Measurements from ENCODE around the gene BPTF.
"Not testable (repeated sequence)": the region's sequence is repeated elsewhere in the genome, so short reads cannot be mapped to it uniquely, and the experiment has no call there.

BPTF gene

DNA sequence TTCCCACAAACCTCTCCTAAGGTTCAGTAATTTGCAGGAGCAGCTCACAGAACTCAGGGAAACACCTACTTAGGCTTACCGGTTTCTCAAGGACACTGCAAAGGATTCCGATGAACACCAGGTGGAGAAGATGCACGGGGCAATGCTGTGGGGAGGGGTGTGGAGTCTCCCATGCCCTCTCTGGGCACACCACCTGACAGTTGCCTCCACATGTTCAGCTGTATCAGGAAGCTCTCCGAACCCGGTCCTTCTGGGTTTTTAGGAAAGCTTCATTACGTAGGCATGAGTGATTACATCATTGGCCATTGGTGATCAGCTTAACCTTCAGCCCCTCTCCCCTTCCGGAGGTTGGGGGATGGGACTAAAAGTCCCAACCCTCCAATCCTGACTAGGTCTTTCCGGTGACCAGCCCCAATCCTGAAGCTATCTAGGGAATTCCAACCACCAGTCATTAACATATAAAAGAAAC lies 149.3 kb downstream of the BPTF start:
- DNase-seq: no peak

- DNase-seq: not testable (repeated sequence)
These were observed 151.0 kb downstream of the BPTF start for GRCh38 chr17:67976306-67976705.

- DNase-seq: no peak
These were observed 155.2 kb downstream of the BPTF start for GRCh38 chr17:67980456-67980855.

GRCh38 chr17:67980883-67981282 lies 155.6 kb downstream of the BPTF start:
- DNase-seq: not testable (repeated sequence)

GRCh38 chr17:67982034-67982640 lies 156.8 kb downstream of the BPTF start:
- DNase-seq: no peak

GRCh38 chr17:67982686-67983382 lies 157.5 kb downstream of the BPTF start:
- no peak for DNase-seq

DNA sequence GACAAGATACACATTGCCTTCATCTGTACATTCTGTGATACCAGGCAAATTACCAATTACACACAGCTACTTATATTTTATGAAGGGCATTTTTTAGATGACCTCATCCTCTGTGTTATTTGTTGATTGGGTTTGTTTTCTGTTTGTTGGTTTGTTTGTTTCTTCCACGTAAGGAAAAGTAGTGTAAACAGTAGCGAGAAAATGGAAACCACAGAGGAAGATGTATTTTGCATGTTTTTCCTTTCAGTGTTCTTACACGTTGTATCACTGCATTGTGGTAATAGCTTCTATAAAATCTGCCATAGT lies 158.0 kb downstream of the BPTF start:
- no peak for DNase-seq

DNA sequence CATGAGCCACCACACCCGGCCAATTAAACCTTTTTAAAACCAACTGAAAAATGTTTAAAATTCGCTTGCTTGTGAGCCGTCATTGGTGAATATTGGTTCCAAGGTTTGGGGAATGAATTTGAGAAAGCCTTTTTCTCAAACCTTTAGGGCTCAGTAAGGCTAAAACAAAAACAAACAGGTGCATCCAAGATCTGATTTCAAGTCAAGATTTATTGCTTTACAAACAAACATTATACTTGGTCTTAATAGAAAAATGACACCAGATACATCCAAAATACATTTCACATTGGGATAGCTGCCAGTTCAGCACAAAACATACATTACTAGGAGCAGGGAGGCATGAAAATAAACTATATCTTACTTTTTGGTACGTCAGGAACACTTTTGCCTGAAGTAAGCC lies 165.6 kb downstream of the BPTF start:
- no peak for DNase-seq

- peak; percentile 8 for DNase-seq
These were observed 167.3 kb downstream of the BPTF start for GRCh38 chr17:67992548-67993152.

DNA sequence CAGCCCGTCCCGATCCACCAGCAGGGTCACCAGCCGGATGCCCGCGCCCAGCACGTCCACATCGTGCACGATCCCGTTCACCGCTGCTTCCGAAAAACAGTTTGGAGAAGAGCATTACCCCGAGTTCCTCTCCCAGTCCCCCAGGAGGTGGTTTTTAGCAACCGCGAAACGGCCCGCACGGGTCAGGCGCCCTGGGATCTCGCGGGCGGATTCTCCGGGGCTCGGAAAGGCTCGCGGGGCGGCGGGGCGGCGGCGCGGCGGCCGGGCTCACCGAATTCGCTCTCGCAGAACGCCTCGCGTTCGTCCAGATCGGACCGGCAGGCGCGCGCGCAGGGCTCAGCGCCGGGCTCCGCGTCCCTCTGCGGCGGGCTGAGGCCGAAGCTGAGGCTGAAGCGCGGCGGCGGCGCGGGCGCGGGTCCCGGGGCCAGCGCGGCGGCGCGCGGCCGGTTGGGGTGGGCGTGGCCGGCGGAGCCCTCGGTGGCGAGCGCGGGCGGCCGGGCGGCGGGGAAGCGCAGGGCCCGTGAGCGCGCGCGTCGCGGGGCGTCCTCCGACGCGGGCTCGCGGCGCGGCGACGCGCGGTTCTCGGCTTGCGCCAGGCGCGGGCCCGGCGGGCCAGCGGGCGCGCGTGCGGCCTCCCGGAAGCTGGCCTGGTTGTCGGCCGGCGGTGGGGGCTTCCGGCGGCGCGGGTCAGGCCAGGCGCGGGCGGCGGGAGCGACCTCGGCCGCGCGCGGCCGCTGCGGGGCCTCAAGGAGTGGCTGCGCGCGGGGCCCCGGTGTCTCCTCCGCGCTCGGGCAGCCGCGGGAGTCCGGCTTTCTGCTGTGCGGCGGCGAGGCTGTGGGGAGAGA lies 168.1 kb downstream of the BPTF start:
- DNase-seq: peak; percentile 77

DNA sequence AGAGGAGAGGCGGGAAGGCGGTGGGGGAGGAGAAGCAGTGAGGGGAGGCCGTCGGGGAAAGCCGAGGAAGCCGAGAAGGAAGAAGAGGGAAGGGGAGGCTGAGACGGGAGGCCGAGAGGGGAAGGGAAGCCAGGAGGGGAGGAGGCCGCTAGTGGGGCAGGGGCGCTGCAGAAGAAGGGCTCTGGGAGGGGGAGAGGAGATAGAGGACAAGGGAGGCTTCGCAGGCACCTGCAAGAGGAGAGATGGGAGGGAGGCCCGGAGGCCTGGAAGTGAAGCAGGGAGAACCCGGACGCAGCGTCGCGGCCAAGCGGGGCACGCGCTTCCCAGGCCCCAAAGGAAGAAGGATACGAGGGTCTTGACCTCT lies 168.7 kb downstream of the BPTF start:
- no peak for DNase-seq

- no peak for DNase-seq
These were observed 169.7 kb downstream of the BPTF start for GRCh38 chr17:67994817-67995569.

- DNase-seq: peak; percentile 23
These were observed 170.4 kb downstream of the BPTF start for GRCh38 chr17:67995570-67996263.

DNA sequence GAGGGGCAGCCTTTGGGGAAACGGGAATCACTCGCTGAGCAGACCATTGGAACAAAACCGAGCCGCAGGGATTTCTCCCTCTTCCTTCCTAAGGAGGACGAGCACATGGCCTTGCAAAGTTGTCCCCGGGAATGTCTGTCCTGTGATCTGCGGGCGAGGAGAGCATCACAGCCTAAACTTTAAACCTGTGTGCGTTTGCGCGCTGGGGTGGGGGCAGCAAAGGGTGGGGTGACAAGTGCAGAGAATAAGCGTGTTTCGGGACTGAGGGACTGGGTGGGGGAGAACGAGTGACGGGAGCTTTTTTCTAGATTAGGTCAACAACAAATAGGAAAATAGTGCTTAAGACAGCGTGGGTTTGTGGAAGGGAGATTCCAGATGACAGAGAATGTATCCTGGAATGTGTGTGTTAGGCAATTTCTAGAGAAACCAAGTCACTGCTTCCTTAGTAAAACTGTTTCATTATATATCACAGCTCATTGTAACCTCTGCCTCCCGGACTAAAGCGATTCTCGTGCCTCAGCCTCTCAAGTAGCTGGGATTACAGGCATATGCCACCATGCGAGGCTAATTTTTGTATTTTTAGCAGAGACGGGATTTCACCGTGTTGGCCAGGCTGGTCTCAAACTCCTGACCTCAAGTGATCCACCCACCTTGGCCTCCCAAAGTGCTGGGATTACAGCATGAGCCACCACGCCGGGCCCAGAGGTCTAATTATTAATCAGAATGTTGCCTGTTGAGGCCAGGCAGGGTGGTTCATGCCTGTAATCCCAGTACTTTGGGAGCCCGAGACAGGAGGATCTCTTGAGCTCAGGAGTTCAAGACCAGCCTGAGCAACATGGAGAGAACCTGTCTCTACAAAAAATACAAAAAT lies 171.2 kb downstream of the BPTF start, which contains the start of gene C17orf58:
C17orf58 (minus strand) TSS at position 169 of the 871 bp plus-strand sequence. CDS start 271 bp downstream, outside the sequence.
- peak; percentile 55 for DNase-seq

DNA sequence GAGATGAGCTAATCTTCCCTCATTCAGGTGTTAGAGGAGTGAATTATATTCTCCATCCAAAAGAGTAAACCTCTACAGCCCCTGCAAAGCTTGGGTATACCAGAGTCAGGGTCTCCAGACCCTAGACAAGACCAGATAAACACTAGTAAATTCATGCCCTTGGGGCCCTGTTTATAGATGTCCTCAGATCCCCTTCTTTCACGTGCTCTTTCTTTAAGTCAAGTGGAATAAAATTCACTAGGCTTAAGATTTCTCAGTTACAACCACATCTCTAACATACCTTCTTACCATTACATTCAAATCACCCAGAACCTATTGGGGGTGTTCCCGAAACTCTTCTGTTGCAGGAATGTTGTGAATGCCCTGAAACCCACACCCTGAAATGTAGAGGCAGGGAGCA lies 173.2 kb downstream of the BPTF start:
- DNase-seq: no peak

GRCh38 chr17:67999291-67999911 lies 174.1 kb downstream of the BPTF start:
- no peak for DNase-seq

DNA sequence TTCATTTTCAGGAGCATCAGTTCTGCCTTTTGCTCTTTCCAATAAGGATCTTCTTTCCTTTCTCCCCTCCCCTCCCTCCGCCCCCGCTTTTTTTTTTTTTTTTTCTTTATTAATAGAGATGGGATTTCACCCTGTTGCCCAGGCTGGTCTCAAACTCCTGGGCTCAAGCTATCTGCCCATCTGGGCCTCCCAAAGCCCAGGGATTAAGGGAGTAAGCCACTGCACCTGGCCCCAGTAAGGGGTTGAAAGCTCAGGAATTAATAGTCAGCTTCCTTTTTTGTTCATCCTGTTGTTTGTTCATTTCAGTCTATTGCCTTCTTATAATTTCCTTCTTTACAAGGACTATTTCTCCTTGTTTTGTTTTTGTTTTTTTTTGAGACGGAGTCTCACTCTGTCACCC lies 178.9 kb downstream of the BPTF start:
- no peak for DNase-seq

DNA sequence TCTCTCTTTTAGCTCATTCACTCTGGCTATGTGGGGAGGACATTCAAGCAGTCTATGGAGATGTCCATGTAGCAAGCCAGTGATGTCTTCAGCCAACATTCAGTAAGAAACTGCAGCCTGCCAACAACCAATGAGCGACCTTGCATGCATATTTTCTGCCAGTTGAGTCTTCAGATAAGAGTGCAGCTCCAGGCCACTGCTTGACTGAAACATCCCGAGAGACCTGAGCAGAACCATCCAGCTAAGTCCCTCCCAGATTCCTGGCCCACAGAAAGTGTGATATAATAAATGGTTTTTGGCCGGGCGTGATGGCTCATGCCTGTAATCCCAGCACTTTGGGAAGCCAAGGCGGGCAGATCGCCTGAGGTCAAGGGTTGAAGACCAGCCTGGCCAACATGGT lies 181.5 kb downstream of the BPTF start:
- no peak for DNase-seq

GRCh38 chr17:68011199-68011665 lies 185.9 kb downstream of the BPTF start:
- DNase-seq: peak; percentile 79

- no peak for DNase-seq
These were observed 188.1 kb downstream of the BPTF start for GRCh38 chr17:68013385-68013784.

All from activated CD4-positive, alpha-beta T cell treated with anti-CD3 and anti-CD28 coated beads for 48 hours (primary cell).